ENCODE data around the gene PHF21A.
"Not testable (repeated sequence)": the region's sequence is repeated elsewhere in the genome, so short reads cannot be mapped to it uniquely, and the experiment has no call there.

Gene PHF21A

GRCh38 chr11:45900916-45901617, 220.2 kb downstream of the PHF21A start:
- TF ChIP-seq CTCF (IDR thresholded peaks at IDR 0.05) = no peak
- no peak for DNase-seq (ENCODE audit: low spot score)
- no peak overlapping the region for H3K27ac ChIP-seq
- peak overlapping the region; percentile 81 for H3K4me3 ChIP-seq

DNA sequence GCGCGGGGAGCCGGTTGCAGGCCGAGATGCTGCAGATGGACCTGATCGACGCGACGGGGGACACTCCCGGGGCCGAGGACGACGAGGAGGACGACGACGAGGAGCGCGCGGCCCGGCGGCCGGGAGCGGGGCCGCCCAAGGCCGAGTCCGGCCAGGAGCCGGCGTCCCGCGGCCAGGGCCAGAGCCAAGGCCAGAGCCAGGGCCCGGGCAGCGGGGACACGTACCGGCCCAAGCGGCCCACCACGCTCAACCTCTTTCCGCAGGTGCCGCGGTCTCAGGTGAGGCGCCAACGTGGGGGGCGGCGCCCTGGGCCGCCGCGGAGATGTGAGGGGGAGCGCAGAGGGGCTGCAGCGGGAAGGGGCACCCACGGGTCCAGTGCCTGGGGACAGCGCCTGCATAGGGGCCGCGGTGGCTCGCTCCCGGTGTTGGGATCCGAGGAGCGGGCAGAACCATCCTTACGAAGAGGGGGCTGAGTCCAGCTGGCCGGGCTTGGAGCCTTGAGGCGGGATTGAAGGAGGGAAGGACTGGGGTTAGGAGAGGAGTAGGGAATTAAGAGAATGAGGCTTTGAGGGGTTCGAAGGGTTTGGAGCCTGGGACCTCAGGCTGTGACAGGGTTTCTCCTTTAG, 221.0 kb downstream of the PHF21A start:
- peak overlapping the region in 1 of 2 donors; percentile 77 for H3K27ac ChIP-seq
- DNase-seq (ENCODE audit: low spot score) = not testable (repeated sequence)
- peak overlapping the region; percentile 81 for H3K4me3 ChIP-seq

- H3K4me3 ChIP-seq = peak overlapping the region; percentile 81
- H3K27ac ChIP-seq = peak overlapping the region in 1 of 2 donors; percentile 77
- TF ChIP-seq CTCF (IDR thresholded peaks at IDR 0.05) = no peak
- peak; percentile 89 for DNase-seq (ENCODE audit: low spot score)
Observed at GRCh38 chr11:45899448-45900174, 221.6 kb downstream of the PHF21A start.

DNA sequence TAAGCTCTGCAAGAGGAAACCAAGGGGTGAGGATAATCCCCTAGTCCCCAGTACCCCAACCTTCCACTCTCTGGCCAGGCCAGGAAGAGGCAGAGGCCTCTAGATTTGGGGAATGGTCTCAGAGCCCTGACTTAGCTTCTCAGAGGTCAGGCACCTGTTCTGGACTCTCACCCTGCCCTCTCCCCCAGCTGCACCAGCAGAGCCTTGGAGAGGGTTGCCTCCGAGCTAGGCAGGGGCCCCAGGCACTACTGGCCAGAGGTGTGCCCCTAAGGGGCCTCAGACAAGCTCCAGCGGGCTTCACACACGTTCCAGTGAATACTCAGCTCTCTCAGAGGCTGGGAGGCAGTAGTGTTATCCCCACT, 222.2 kb downstream of the PHF21A start:
- Histone ChIP-seq H3K4me3 (peak overlapping the region; percentile 81), H3K27ac (peak overlapping the region in 1 of 2 donors; percentile 77)
- no peak for DNase-seq (ENCODE audit: low spot score)
- no peak for TF ChIP-seq CTCF (IDR thresholded peaks at IDR 0.05)

DNA sequence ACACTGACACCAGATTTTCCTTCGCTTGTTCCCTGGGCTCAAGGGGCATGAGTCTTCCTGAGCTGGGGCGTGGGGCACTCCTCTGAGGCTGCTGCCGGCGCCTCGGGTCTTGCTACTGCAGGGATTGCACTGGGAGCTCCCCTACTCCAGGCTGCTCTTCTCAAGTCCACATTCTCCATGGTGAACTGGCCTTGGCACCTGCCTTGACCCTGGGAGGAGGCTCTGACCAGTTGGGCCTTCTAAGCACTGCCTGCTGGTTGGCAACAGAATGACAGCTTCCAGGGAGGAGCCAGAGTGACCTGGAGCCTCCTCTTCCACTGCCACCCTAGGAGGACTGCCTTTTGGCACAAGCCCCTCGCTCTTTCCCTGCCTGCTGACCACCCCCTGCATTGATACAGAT, 223.7 kb downstream of the PHF21A start:
- H3K4me3 ChIP-seq = no peak overlapping the region
- no peak for DNase-seq (ENCODE audit: low spot score)
- no peak overlapping the region for H3K27ac ChIP-seq
- no peak for TF ChIP-seq CTCF (IDR thresholded peaks at IDR 0.05)

DNA sequence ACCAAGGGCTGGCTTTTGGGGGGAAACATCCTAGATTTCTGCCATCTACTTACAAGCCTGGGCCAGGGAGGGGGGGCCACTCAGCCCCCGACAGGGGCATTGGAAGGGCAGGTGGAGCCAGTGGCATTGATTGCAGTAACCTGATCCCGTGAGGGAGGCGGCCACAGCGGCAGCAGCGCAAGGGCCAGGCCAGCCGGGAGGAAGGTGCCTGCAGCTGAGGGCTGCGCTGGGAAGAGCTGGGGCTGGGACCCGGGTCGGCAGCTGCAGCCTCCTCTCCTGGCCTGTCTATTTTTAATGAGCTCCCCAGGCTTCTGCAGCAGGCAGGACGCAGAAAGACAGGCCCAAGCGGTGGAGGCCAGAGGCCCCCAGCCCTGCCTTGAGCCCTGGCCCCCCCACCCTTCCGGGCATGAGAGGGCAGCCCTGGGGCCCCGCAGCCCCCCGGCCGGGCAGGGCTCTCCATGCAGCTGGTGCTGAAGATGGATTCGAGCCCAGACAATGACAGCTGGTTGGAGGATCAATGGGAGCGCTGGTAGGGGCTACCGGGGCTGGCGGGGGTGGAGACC, 224.8 kb downstream of the PHF21A start:
- no peak overlapping the region for H3K27ac ChIP-seq

More for the DNA sequence above, 224.8 kb downstream of the PHF21A start:
- no peak for DNase-seq (ENCODE audit: low spot score)
- no peak for TF ChIP-seq CTCF (IDR thresholded peaks at IDR 0.05)
- H3K4me3 ChIP-seq = no peak overlapping the region

Data from coronary artery (tissue), 2 donors.